Measurements from ENCODE around the gene ERICH6B. TPM values are rescaled to one million over a fixed set of nuclear protein-coding genes. Genes with fewer than 3 reads are reported as not detected.

ERICH6B gene
- total and polyA plus RNA-seq, 2 of the 13 experiments (the other 11 are each of a cell fraction or from before 2014, with no cell fraction given): not detected

DNA sequence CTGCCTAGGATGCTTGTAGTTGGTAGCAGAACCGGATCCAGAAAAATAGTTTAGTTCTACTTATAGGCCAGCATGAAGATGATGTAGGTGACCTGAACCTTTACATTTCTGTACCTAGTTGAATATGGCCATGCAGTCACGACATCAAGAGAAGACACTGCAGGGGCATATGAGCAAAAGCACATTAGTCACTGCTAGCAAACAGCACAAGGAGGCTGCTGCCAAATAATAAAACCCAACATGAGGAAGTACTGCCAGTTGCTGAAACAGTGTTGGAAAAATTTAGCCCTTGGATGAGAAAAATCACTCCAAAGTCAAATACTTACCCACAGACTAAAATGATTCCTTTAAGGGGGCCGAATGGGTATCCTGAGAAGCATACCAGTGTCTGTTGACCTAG is 20.8 kb downstream of the ERICH6B start:
- TF ChIP-seq MTF1 (CRISPR knock-in tag; IDR thresholded peaks at IDR 0.05) (no peak), ZNF75D (CRISPR knock-in tag; IDR thresholded peaks at IDR 0.05; ENCODE audit: borderline replicate concordance) (no peak), MTA1 (CRISPR knock-in tag; IDR thresholded peaks at IDR 0.05; ENCODE audit: borderline replicate concordance) (no peak), PAX8 (CRISPR knock-in tag; IDR thresholded peaks at IDR 0.05; ENCODE audit: borderline replicate concordance) (no peak), SAP130 (CRISPR knock-in tag; IDR thresholded peaks at IDR 0.05; ENCODE audit: low read depth) (no peak), GFI1 (CRISPR knock-in tag; IDR thresholded peaks at IDR 0.05; ENCODE audit: borderline replicate concordance) (no peak), ZNF713 (CRISPR knock-in tag; IDR thresholded peaks at IDR 0.05) (no peak), PITX1 (CRISPR knock-in tag; IDR thresholded peaks at IDR 0.05) (no peak), DNMT3B (CRISPR knock-in tag; conservative IDR thresholded peaks at IDR 0.05) (no peak), ZNF205 (CRISPR knock-in tag; IDR thresholded peaks at IDR 0.05) (no peak), SPEN (CRISPR knock-in tag; IDR thresholded peaks at IDR 0.05; ENCODE audit: low read depth) (no peak), ZSCAN12 (CRISPR knock-in tag; IDR thresholded peaks at IDR 0.05) (no peak), SIX1 (CRISPR knock-in tag; IDR thresholded peaks at IDR 0.05; ENCODE audit: borderline replicate concordance) (no peak), ASH2L (IDR thresholded peaks at IDR 0.05; ENCODE audit: insufficient read length, low read depth, low read length) (no peak), MEF2D (CRISPR knock-in tag; IDR thresholded peaks at IDR 0.05) (no peak), HOXD1 (CRISPR knock-in tag; IDR thresholded peaks at IDR 0.05) (no peak)
- TF ChIP-seq, protein P1, sequence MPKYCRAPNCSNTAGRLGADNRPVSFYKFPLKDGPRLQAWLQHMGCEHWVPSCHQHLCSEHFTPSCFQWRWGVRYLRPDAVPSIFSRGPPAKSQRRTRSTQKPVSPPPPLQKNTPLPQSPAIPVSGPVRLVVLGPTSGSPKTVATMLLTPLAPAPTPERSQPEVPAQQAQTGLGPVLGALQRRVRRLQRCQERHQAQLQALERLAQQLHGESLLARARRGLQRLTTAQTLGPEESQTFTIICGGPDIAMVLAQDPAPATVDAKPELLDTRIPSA (CRISPR knock-in tag; IDR thresholded peaks at IDR 0.05; ENCODE audit: borderline replicate concordance): no peak
- TF ChIP-seq, protein P2, sequence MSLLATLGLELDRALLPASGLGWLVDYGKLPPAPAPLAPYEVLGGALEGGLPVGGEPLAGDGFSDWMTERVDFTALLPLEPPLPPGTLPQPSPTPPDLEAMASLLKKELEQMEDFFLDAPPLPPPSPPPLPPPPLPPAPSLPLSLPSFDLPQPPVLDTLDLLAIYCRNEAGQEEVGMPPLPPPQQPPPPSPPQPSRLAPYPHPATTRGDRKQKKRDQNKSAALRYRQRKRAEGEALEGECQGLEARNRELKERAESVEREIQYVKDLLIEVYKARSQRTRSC (CRISPR knock-in tag; IDR thresholded peaks at IDR 0.05; ENCODE audit: low read depth): no peak
- TF ChIP-seq, protein P3, sequence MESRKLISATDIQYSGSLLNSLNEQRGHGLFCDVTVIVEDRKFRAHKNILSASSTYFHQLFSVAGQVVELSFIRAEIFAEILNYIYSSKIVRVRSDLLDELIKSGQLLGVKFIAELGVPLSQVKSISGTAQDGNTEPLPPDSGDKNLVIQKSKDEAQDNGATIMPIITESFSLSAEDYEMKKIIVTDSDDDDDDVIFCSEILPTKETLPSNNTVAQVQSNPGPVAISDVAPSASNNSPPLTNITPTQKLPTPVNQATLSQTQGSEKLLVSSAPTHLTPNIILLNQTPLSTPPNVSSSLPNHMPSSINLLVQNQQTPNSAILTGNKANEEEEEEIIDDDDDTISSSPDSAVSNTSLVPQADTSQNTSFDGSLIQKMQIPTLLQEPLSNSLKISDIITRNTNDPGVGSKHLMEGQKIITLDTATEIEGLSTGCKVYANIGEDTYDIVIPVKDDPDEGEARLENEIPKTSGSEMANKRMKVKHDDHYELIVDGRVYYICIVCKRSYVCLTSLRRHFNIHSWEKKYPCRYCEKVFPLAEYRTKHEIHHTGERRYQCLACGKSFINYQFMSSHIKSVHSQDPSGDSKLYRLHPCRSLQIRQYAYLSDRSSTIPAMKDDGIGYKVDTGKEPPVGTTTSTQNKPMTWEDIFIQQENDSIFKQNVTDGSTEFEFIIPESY (CRISPR knock-in tag; IDR thresholded peaks at IDR 0.05): no peak
- in situ Hi-C loops (cut with HindIII; ENCODE audit: extremely low pct_ligation_motif_present, low pct_unique_long_range_greater_than_20kb): no loop called here
- no peaks in the 10 kb centered on the region for H4K20me1 ChIP-seq (ENCODE audit: insufficient read depth, low read length)
- no peaks in the 10 kb centered on the region for H3K79me2 ChIP-seq (ENCODE audit: insufficient read depth, low read length)
- no peaks in the 10 kb centered on the region for H3K36me3 ChIP-seq (replicated peaks in 1 of 2; ENCODE audit: control insufficient read depth in 1 of 2, insufficient read depth in 2 of 2, low read length in 2 of 2)
- no TSS peak for BruUV-seq (replicated peaks)
- H3K4me3 ChIP-seq (replicated peaks in 1 of 3; ENCODE audit: insufficient read depth in 1 of 3, low read depth in 2 of 3, low read length in 3 of 3): no peak overlapping the region
- H3K4me2 ChIP-seq (ENCODE audit: low read depth, low read length): no peak overlapping the region
- ChIA-PET CTCF (ENCODE audit: low intra/inter-chr PET ratio, low total read pairs) (no interaction called here), POLR2A (no interaction called here)
- H3K9me3 ChIP-seq (ENCODE audit: low read length): peaks cover 5% of the 10 kb centered on the region; the same call in 1 of the 2 replicates
- 0% methylated on average over 3 of the region's 3 CpGs for WGBS (ENCODE audit: low lambda C conversion rate)
- intact Hi-C loops (cut with micrococcal nuclease; ENCODE audit: unreplicated experiment): no loop called here
- DNase-seq (ENCODE audit: low spot score) (no peak), ATAC-seq (no peak), FAIRE-seq (no peak)
- no peak overlapping the region for H2AFZ ChIP-seq (ENCODE audit: low read length)
- no peaks in the 10 kb centered on the region for H3K4me1 ChIP-seq (ENCODE audit: insufficient read depth, low read length)
- H3K27me3 ChIP-seq (ENCODE audit: control insufficient read depth in 1 of 2, insufficient read depth in 2 of 2, low read length in 2 of 2): no peaks in the 10 kb centered on the region
- H3K9ac ChIP-seq (ENCODE audit: insufficient read depth, low read depth, low read length): no peak overlapping the region
- no peak overlapping the region for H3K27ac ChIP-seq (ENCODE audit: extremely low read length, insufficient read depth, low read length)
